Central memory CD8-positive, alpha-beta T cell (primary cell): ENCODE data around the gene KLHL18.
"Not testable (repeated sequence)": the region's sequence is repeated elsewhere in the genome, so short reads cannot be mapped to it uniquely, and the experiment has no call there.

Source experiments
- ATAC-seq: fragments of 150-1000 bp; cut with Tn5 transposase; replicated peaks from 2 replicates; pipeline ENCODE4 v1.10.0; 2022; ENCODE audit warnings: mild to moderate bottlenecking, moderate FRiP score, moderate number of reproducible peaks; ENCODE audit not compliant: poor library complexity, severe bottlenecking; ENCODE audit errors: extremely low read depth
- DNase-seq, 2 donors: peaks; one replicate each; pipeline ENCODE4 v3.0.0; 2021; ENCODE audit warnings: low spot score in 2 of 2
- H3K27ac Mint-ChIP-seq: one replicate; pipeline ENCODE4 v1.8.0; 2022; ENCODE audit warnings: low read depth, mild to moderate bottlenecking, moderate library complexity, mixed read lengths
- H3K27me3 Mint-ChIP-seq: one replicate; pipeline ENCODE4 v1.8.0; 2022; ENCODE audit warnings: mixed read lengths
- H3K36me3 Mint-ChIP-seq: one replicate; pipeline ENCODE4 v1.8.0; 2022; ENCODE audit warnings: mild to moderate bottlenecking, moderate library complexity, mixed read lengths; ENCODE audit not compliant: insufficient read depth
- H3K4me1 Mint-ChIP-seq: one replicate; pipeline ENCODE4 v1.8.0; 2022; ENCODE audit warnings: mixed read lengths
- H3K4me3 Mint-ChIP-seq: one replicate; pipeline ENCODE4 v1.8.0; 2022; ENCODE audit warnings: mild to moderate bottlenecking, moderate library complexity, mixed read lengths
- H3K9me3 Mint-ChIP-seq: one replicate; pipeline ENCODE4 v1.8.0; 2022; ENCODE audit warnings: mixed read lengths

The KLHL18 gene

DNA sequence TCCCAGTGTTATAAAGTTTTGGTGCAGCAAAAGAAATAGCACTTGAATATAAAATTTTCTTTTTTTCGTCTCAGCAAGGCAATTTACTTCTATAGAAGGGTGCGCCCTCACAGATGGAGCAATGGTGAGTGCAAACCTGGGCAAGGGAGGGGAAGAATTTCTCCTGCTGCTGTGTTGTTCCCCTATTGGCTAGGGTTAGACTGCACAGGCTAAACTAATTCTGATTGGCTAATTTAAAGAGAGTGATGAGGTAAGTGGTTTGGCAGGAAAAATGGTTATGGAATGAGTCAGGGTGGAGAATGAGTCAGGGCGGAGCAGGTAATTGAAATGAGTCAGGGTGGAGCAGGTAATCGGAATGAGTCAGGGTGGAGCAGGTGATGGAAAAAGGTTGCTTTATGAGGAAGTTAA is 77.4 kb downstream of the KLHL18 start:
- not testable (repeated sequence) for H3K9me3 Mint-ChIP-seq, ATAC-seq, H3K4me3 Mint-ChIP-seq, H3K27me3 Mint-ChIP-seq, H3K36me3 Mint-ChIP-seq, DNase-seq, H3K27ac Mint-ChIP-seq
- peaks cover 13% of the 10 kb centered on the region for H3K4me1 Mint-ChIP-seq

DNA sequence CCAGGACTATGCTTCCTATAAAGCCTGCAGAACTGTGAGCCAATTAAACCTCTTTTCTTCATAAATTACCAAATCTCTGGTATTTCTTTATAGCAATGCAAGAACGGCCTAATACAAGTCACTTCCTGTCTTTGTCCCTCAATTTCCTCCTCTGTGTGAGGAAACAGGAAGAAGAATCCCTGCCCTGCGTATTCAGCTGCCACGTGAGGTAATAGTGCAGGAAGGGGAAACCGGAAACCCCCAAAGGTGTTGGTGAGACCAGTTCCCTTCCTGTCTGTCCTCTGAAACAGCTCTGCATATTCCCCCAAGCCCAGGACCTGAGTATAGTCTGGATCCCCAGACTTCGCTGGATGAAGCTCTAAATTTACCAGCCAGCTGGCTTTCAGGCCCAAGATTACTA is 80.0 kb downstream of the KLHL18 start:
- peak overlapping the region; percentile 17 for H3K4me3 Mint-ChIP-seq
- H3K27me3 Mint-ChIP-seq, result no peaks in the 10 kb centered on the region
- H3K9me3 Mint-ChIP-seq, result peaks cover 6% of the 10 kb centered on the region
- H3K4me1 Mint-ChIP-seq, result peaks cover 13% of the 10 kb centered on the region
- H3K36me3 Mint-ChIP-seq, result no peaks in the 10 kb centered on the region
- DNase-seq (no peak), ATAC-seq (peak; percentile 70)
- peak overlapping the region; percentile 86 for H3K27ac Mint-ChIP-seq

DNA sequence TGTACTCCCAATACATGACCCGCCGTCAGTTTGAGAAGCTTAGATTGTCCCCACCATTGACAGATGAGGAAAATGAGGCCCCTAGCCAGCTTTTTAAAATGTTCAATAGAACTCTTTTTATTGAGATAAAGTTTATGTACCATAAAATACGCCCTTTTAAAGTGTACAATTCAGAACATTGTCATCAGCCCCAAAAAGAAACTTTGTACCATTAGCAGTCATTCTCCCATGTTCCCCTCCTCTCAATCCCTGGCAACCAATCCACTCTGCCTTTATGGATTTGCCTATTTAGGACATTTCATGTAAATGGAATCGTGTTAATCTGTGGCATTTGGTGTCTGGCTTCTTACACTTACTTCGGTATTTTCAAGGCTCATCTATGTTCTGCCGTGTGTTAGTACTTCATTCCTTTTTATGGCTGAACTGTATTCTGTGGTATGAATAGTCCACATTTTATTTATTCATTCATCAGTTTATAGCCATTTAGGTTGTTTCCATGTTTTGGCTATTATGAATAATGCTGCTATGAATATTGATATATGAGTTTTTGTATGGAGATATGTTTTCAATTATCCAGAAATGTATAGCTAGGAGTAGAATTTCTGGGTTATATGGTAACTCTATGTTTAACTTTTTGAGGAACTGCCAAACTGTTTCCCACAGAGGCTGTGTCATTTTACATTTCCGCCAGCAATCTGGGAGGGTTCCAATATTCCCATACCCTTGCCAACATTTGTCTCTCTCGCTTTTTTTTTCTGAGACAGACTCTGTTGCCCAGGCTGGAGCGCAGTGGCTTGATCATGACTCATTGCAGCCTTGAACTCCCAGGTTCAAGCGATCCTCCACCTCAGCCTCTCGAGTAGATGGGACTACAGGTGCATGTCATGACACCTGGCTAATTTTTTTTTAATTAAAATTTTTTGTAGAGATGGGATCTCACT is 82.7 kb downstream of the KLHL18 start:
- Mint-ChIP-seq H3K27ac (no peak overlapping the region), H3K4me3 (no peak overlapping the region)

DNA sequence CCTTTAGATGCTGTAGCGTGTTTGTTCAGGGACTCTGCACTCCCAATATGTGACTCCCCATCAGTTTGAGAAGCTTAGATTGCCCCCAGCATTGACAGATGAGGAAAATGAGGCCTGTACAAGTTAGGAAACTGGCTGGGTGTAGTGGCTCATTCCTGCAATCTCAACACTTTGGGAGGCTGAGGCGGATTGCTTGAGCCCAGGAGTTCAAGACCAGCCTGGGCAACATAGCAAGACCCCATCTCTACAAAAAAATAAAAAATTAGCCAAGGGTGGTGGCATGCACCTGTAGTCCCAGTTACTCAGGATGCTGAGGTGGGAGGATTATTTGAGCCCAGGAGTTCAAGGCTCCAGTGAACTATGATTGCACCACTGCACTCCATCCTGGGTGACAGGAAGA is 84.1 kb downstream of the KLHL18 start:
- DNase-seq (no peak), ATAC-seq (no peak)
- Mint-ChIP-seq H3K36me3 (no peaks in the 10 kb centered on the region), H3K27ac (no peak overlapping the region), H3K27me3 (peaks cover 5% of the 10 kb centered on the region), H3K4me1 (peaks cover 13% of the 10 kb centered on the region), H3K4me3 (no peak overlapping the region), H3K9me3 (no peaks in the 10 kb centered on the region)

More for the DNA sequence above, 82.7 kb downstream of the KLHL18 start:
- ATAC-seq, result no peak
- DNase-seq, result no peak
- no peaks in the 10 kb centered on the region for H3K36me3 Mint-ChIP-seq
- no peaks in the 10 kb centered on the region for H3K9me3 Mint-ChIP-seq
- H3K27me3 Mint-ChIP-seq, result no peaks in the 10 kb centered on the region
- H3K4me1 Mint-ChIP-seq, result peaks cover 13% of the 10 kb centered on the region

DNA sequence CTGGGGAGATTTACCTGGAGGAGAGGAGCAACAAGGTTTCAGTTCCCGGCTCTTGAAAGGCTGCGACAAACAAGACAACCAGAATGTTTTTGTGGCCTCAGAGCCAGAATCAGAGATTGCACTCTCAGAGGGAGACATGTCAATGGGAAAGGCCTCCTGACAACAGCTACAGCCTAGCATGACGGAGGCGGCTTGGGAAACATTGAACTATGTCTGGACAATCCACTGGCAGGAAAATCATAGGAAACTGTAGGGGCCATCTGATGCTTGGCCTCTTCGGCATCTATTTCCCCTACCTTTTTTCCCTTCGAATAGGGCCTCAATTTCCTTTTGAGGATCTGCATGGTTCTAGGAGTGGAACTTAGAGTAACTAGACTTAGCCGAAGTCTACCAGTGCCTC is 84.9 kb downstream of the KLHL18 start:
- Mint-ChIP-seq H3K9me3 (no peaks in the 10 kb centered on the region), H3K4me3 (no peak overlapping the region), H3K27ac (no peak overlapping the region), H3K4me1 (peaks cover 8% of the 10 kb centered on the region), H3K27me3 (peaks cover 13% of the 10 kb centered on the region), H3K36me3 (no peaks in the 10 kb centered on the region)
- no peak for ATAC-seq
- no peak for DNase-seq

DNA sequence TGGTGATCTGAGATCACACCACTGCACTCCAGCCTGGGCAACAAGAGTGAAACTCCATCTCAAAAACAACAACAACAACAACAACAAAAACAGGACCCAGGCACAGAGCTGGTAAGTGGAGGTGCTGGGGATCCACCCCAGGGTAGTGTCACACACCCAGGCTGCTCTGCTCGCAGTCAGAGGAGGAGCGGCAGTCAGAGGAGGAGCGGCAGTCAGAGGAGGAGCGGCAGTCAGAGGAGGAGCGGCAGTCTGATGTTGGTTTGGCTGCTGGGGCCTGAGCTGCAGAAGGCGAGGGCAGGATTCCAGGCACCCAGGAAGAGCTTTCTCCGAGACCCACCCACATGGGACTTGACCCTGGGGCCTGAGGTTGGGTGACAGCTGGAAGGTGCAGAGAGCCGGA is 87.3 kb downstream of the KLHL18 start:
- H3K27ac Mint-ChIP-seq, H3K9me3 Mint-ChIP-seq, H3K4me1 Mint-ChIP-seq, H3K4me3 Mint-ChIP-seq, DNase-seq, ATAC-seq, H3K36me3 Mint-ChIP-seq: not testable (repeated sequence)
- peaks cover 16% of the 10 kb centered on the region for H3K27me3 Mint-ChIP-seq

DNA sequence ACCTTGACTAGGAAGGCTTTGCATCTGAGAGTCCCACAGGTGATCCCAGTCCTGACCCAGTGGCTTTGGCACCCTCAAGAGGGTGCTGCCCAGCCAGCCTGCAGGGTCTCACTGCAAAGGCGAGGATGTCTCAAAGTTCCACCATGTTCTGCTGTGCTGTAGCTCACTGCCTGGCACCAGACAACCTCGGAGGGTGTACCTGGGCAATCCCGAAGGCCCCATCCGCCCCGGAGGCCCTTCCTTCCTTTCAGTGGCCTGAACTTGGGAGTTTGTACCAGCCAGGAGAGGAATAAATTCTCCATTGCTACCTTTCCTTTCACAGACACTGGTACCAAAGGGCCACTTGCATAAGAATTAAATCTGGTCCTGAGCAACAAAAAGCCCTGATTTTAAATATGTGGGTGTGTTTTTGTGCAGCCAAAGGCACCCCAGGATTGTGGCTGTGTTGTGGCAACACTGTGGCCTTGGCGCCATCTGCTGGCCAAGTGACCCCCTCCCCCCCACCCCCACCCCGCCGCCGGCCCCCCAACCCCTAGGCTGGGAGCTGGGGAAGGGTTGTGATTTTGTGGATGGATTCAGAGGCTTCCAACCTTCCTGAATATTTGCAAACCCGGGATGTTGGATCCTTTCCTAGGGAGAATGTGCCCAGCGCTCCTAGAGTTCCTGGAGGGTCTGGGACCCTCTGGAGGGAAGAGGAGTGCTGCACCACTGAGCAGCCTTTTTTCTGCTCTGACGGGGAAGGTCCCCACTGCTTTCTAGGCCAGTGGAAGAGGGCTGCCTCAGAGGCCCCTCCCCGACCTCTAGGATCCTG is 88.3 kb downstream of the KLHL18 start:
- Mint-ChIP-seq H3K4me1 (no peaks in the 10 kb centered on the region), H3K9me3 (no peaks in the 10 kb centered on the region), H3K27me3 (peaks cover 16% of the 10 kb centered on the region), H3K36me3 (no peaks in the 10 kb centered on the region), H3K27ac (no peak overlapping the region), H3K4me3 (no peak overlapping the region)
- DNase-seq (no peak), ATAC-seq (no peak)

DNA sequence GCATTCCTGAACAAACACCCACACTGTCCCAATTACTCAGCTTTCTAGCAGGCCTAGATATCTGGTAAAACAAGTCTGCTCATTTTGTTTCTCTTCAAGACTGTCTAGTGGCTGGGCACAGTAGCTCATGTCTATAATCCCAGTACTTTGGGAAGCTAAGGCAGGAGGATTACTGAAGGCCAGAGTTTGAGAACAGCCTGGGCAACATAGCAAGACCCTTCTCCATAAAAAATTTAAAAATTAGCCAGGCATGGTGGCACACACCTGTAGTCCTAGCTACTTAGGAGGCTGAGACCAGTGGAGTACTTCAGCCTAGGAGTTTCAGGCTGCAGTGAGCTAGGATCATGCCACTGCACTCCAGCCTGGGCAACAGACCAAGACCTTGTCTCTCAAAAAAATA is 91.8 kb downstream of the KLHL18 start:
- no peak for ATAC-seq
- peaks cover 2% of the 10 kb centered on the region for H3K4me1 Mint-ChIP-seq
- no peak overlapping the region for H3K4me3 Mint-ChIP-seq
- no peak for DNase-seq
- peaks cover 16% of the 10 kb centered on the region for H3K27me3 Mint-ChIP-seq
- H3K27ac Mint-ChIP-seq, result no peak overlapping the region
- no peaks in the 10 kb centered on the region for H3K9me3 Mint-ChIP-seq
- peaks cover 2% of the 10 kb centered on the region for H3K36me3 Mint-ChIP-seq

DNA sequence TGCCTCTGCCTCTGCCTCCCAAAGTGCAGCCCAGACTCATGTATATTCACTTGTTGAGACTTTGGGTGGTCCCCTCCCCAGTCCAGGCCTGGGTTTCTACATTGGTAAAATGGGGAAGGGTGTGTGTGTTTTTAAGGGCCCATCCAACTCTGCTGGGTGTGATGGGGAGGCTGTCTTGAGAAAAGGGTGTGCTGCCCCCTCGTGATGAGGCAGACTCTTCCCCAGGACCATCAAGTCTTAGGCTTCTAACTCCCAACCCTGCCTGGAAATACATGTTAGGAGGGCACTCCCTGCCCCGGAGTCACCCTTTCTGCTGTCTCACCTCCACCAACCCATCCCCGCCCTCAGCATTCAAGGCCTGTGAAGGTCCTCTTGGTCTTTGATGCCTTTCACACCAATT is 93.6 kb downstream of the KLHL18 start:
- Mint-ChIP-seq H3K36me3 (peaks cover 11% of the 10 kb centered on the region), H3K4me1 (peaks cover 17% of the 10 kb centered on the region), H3K27me3 (peaks cover 16% of the 10 kb centered on the region), H3K4me3 (no peak overlapping the region), H3K27ac (no peak overlapping the region), H3K9me3 (no peaks in the 10 kb centered on the region)
- no peak for ATAC-seq
- no peak for DNase-seq

DNA sequence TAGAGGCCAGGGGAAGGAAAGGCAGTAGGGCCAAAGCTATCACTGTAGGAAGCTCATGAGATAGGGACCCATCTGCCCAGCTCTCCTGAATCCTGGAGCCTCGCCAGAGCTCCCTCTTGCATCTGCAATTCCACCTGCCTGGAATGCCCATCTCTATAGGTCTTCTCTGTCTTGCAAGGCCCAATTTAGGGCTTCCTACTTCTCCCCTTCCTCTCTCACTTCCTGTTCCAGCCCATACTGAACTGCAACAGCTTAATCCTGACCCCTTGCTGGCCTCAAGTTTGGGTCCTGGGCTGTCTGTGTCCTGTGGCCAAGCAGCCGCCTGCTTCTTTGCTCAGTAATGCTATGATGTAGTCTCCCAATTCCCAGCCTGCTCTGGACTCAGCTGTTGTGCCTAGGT is 94.4 kb downstream of the KLHL18 start:
- peaks cover 8% of the 10 kb centered on the region for H3K27me3 Mint-ChIP-seq
- no peak for ATAC-seq
- H3K4me3 Mint-ChIP-seq, result no peak overlapping the region
- H3K9me3 Mint-ChIP-seq, result no peaks in the 10 kb centered on the region
- H3K27ac Mint-ChIP-seq, result no peak overlapping the region
- no peak for DNase-seq
- H3K36me3 Mint-ChIP-seq, result peaks cover 16% of the 10 kb centered on the region
- peaks cover 24% of the 10 kb centered on the region for H3K4me1 Mint-ChIP-seq

DNA sequence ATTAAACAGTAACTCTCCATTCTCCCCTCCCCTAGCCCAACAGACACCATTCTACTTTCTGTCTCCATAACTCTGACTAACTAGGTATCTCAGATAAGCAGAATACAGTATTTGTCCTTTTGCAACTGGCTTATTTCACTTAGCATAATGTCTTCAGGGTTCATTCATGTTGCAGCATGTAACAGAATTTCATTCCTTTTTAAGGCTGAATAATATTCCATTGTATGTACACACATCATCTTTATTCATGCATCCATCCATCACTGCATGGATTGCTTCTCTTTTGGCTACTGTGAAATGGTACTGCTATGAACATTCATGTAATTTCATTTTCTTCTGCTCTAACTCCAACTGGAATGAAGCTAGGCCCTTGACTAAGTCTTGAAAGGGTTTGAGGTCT is 96.1 kb downstream of the KLHL18 start:
- Mint-ChIP-seq H3K4me1 (peaks cover 36% of the 10 kb centered on the region), H3K27ac (peak overlapping the region; percentile 99), H3K36me3 (peaks cover 18% of the 10 kb centered on the region), H3K27me3 (no peaks in the 10 kb centered on the region), H3K9me3 (no peaks in the 10 kb centered on the region), H3K4me3 (no peak overlapping the region)
- DNase-seq (no peak), ATAC-seq (no peak)

DNA sequence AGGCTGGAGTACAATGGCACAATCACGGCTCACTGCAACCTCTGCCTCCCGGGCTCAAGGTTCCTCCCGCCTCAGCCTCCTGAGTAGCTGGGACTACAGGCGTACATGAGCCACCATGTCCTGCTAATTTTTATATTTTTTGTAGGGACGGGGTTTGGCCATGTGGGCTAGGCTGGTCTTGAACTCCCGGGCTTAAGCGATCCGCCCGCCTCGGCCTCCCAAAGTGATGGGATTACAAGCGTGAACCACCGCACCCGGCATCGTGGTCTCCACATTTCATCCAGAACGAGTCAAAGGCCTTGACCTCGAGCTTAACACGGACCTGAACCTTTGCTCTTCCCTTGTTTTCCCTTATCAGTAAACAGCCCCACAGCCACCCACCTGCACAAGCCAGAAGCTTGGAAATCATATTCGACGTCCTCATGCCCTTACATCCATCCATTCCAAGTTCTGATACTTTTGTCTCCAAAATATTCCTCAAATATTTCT is 96.7 kb downstream of the KLHL18 start:
- DNase-seq (no peak), ATAC-seq (no peak)
- Mint-ChIP-seq H3K4me3 (peak overlapping the region; percentile 91), H3K9me3 (no peaks in the 10 kb centered on the region), H3K4me1 (peaks cover 38% of the 10 kb centered on the region), H3K36me3 (peaks cover 18% of the 10 kb centered on the region), H3K27me3 (no peaks in the 10 kb centered on the region), H3K27ac (peak overlapping the region; percentile 99)
